GM18951 (cell line): Measurements from ENCODE around the gene SIAH3.
"Not testable (repeated sequence)": the region's sequence is repeated elsewhere in the genome, so short reads cannot be mapped to it uniquely, and the experiment has no call there.

Experiments used
- POLR2A ChIP-seq: IDR thresholded peaks from 4 replicates; pipeline ENCODE4 v1.6.1; 2011; ENCODE audit warnings: mild to moderate bottlenecking; ENCODE audit not compliant: insufficient read length, insufficient read depth; ENCODE audit errors: extremely low read depth
- in situ Hi-C: fragments of 300-500 bp; cut with MboI; formaldehyde crosslinking; loops from one replicate; pipeline ENCODE4 v1.12.0; 2022; ENCODE audit warnings: low sequenced_read_pairs, mixed read lengths, inconsistent platforms; ENCODE audit not compliant: unreplicated experiment

The SIAH3 gene

GRCh38 chr13:45776748-45777147, 74.8 kb downstream of the SIAH3 start:
- in situ Hi-C loops: no loop called here
- no peak for TF ChIP-seq POLR2A

DNA sequence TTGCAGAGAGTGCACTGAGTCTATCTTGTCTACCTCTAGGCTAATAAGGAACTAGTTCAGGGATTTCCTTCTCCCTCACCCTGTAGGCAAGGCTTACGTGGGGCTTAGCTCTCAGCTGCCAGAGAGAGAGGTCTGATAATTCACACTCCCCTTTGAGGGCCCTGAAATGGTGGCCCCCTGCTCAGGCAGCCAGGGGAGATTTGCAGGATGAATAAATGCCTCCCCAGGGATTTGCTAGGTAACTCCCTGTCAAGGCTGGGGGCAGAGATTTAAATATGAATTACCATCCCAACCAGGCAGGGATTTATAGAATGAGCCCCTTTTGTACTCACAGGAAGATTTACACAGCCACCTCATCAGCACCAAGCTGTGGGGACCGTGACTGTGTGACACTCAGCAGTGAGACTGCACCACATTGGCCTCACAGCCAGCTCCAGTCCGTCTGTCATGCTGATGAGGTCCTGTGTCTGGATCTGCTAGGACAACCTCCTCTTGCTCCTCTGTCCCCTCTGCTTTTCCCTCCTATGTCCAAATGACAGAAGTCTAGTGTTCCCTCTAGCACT, 76.1 kb downstream of the SIAH3 start:
- in situ Hi-C loops: no loop called here

GRCh38 chr13:45773944-45774343, 77.6 kb downstream of the SIAH3 start:
- TF ChIP-seq POLR2A: no peak
- in situ Hi-C loops: no loop called here

More for the DNA sequence above, 76.1 kb downstream of the SIAH3 start:
- no peak for TF ChIP-seq POLR2A

DNA sequence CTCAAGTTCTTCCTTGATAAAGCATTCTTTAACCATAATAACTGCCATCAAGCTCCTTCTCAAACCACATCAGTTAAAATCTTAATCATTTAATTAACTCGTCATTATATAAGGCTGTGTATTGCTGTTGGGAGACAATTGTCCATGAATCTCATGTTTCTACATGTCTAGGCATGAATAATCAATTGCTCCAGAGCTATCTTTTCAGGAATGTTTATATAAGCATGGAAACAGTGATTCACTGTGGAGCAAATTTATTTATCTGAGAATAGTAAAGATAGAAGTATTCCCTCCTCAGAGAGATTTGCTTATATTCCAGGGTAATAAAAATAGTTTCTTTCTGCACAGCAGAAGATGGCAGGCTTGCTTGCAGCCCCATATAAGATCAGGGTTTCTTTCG, 78.3 kb downstream of the SIAH3 start:
- in situ Hi-C loops: no loop called here
- TF ChIP-seq POLR2A: no peak

DNA sequence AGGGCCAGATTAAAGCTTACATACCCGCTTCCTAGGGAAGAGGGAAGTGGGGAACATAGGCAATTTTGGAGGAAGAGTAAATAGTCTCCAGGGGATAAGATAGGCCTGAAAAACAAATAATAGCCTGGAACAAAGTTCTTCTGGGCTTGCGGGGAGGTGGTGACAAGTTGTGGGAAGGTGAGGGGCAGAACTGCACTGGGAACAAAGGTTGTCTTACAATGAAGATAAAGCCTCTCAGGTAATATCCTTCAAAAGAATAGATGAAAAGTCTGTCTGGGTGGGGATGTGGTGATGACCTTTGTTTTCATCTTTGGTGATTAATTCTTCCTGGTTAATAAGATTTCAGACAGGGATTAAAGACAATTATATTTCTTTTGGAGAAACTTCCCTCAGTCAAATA, 80.7 kb downstream of the SIAH3 start:
- in situ Hi-C loops: no loop called here
- TF ChIP-seq POLR2A: no peak

- in situ Hi-C loops: no loop called here
- no peak for TF ChIP-seq POLR2A
These were observed 82.7 kb downstream of the SIAH3 start for GRCh38 chr13:45768656-45769479.

DNA sequence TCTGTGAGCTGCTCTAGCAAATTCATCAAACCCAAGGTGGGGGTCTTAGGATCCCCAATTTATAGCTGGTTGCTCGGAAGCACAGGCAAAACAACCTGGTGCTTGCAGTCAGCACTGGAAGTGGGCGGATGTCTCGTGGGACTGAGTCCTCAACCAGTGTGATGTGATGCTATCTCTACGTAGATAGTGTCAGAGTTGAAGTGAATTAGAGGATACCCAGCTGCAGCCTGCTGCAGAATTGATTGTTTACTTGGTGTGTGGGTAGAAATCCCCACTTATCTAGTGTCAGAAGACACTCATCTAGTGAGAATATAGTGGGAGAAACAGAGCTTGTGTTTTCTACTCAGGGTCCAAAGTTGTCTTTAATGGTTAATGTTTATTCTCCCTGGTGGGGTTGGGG, 86.1 kb downstream of the SIAH3 start:
- no peak for TF ChIP-seq POLR2A
- in situ Hi-C loops: no loop called here

GRCh38 chr13:45763419-45763818, 88.1 kb downstream of the SIAH3 start:
- no peak for TF ChIP-seq POLR2A
- in situ Hi-C loops: no loop called here

- in situ Hi-C loops: not testable (repeated sequence)
These were observed 94.0 kb downstream of the SIAH3 start for GRCh38 chr13:45757589-45757988.

DNA sequence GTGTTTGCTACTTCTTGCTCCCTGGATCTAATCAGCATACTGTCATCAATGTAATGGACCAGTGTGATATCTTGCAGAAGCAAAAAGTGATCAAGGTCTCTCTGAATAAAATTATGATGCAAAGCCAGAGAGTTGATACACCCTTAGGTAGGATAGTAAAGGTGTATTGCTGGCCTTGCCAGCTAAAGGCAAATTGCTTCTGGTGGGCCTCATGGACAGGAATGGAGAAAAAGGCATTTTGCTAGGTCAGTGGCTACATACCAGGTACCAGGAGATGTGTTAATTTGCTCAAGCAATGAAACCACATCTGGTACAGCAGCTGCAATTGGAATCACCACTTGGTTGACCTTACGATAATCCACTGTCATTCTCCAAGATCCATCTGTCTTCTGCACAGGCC, 95.1 kb downstream of the SIAH3 start:
- in situ Hi-C loops: not testable (repeated sequence)

GRCh38 chr13:45752510-45752909, 99.0 kb downstream of the SIAH3 start:
- in situ Hi-C loops: no loop called here
- no peak for TF ChIP-seq POLR2A

DNA sequence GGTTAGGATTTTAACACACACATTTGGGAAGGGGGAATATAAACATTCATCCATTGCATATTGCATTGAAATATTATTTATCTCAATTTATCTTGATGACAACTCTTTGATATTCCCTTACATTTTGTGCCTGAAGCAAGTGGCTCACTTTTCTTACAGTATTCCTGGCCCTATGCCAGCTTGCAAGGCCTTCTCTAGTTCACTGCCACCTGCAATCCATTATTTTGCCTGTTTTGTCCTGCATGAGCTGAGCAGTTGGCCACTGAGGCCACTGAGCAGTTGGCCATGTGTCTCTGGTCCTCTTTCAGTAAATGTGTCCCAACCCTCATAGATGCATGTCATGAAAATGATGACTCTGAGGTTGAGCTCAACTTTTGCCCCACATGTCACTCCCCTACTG, 99.7 kb downstream of the SIAH3 start:
- in situ Hi-C loops: no loop called here
- no peak for TF ChIP-seq POLR2A

DNA sequence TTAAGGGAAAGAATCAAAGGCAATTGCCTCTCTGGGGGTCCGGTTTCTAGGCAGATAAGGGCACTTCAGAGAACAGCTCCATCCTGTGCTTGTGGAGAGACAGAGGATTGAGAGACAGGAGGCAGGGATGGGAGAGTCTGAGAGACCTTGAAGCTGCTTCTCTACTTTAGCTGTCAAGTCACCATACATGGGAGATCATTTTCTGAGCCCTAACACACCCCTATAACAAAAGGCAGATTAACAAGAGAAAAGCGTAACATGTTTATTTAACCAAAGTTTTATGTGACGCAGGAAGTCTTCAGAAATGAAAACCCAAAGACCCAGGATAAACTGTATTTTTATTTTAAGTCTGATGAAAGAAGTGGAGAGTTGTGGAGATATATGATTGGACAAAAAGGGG, 101.0 kb downstream of the SIAH3 start:
- TF ChIP-seq POLR2A: no peak
- in situ Hi-C loops: no loop called here

DNA sequence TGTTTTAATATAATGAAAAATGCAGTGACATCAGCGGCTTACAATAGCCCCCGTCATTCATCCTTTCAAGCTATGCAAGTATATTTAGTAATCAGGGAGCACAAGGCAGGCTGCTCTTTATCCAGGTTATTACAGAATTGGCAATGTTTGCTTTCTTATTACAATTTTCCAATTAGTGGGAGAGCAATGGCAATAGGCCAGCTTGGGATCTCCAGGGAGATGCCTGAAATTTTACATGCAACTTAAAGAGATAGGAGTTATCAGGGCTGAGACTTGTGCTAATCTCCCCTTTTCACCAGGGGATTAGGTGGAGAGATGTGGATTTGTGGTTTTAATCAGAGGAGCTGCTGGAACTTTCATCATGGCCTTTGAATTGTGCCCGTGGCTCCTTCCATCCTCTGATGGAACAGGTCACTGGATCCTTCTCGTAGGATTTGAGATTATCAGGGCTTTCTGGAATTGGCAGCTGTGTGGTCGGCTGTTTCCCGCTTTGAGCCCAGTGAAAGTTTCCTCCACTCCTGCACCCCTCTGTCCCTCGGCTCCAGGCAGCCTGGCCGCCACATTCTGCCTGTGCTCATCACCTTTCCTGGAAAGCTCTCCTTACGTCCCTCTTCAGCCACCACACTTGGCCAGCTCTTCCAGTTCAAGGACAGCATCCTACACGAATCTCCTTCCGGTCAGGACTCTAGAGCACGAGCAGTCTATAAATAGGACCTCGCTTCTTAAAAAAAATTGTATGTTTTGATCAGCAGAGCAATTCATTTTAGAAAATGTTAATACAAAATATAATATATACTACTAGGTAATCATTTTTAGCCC, 102.4 kb downstream of the SIAH3 start:
- TF ChIP-seq POLR2A: no peak

More for the DNA sequence above, 102.4 kb downstream of the SIAH3 start:
- in situ Hi-C loops: no loop called here
